PC-3 (cell line): ENCODE measurements around the gene DAB1. TPM values are rescaled to one million over a fixed set of nuclear protein-coding genes. Genes with fewer than 3 reads are reported as not detected.

ENCODE experiments used
- ATAC-seq: fragments of 200-7000 bp; cut with Tn5 transposase; 2 replicates; pipeline ENCODE4 v1.9.1; 2020; ENCODE audit warnings: mild to moderate bottlenecking, moderate library complexity
- BruUV-seq: library from RNA; stranded (reverse); fragments of 400-500 nt; replicated peaks from 2 replicates; lab custom pipeline; 2021; lab: Mats Ljungman, UMichigan
- CTCF ChIA-PET: fragments of 300-600 bp; sonication (Branson Sonifier 250); formaldehyde crosslinking; loops from one replicate; lab custom pipeline; 2022; ENCODE audit warnings: antibody characterized with exemption; lab: Charles Lee
- POLR2A ChIA-PET: fragments of 300-600 bp; sonication (Branson Sonifier 250); formaldehyde crosslinking; loops from one replicate; lab custom pipeline; 2022; ENCODE audit warnings: antibody characterized with exemption; ENCODE audit not compliant: unreplicated experiment; lab: Charles Lee
- DNase-seq: peaks from one replicate; pipeline ENCODE4 v3.0.0-alpha.2; 2015
- H2AFZ ChIP-seq: fragments of 300-600 bp; sonication (generic); 2 replicates; pipeline ENCODE4 v1.6.0; 2016; ENCODE audit warnings: antibody characterized with exemption, low read length
- H3F3A ChIP-seq: fragments of 300-600 bp; sonication (generic); one replicate; pipeline ENCODE4 v1.6.0; 2017; ENCODE audit warnings: antibody characterized with exemption, low read length, control low read depth, mild to moderate bottlenecking; ENCODE audit not compliant: unreplicated experiment
- H3K27ac ChIP-seq: fragments of 300-600 bp; sonication (generic); 2 replicates; pipeline ENCODE4 v1.5.1; 2016; ENCODE audit warnings: mild to moderate bottlenecking, low read length
- H3K27me3 ChIP-seq: fragments of 300-600 bp; sonication (generic); 2 replicates; pipeline ENCODE4 v1.6.1; 2016; ENCODE audit warnings: low read length, mixed read lengths
- H3K36me3 ChIP-seq: fragments of 300-600 bp; sonication (generic); 2 replicates; pipeline ENCODE4 v1.6.1; 2016; ENCODE audit warnings: low read depth, mixed run types, low read length, mixed read lengths
- H3K4me1 ChIP-seq: fragments of 300-600 bp; sonication (generic); 2 replicates; pipeline ENCODE4 v1.5.1; 2016; ENCODE audit warnings: low read length; ENCODE audit not compliant: insufficient read depth
- H3K4me2 ChIP-seq: fragments of 300-600 bp; sonication (generic); 2 replicates; pipeline ENCODE4 v1.6.0; 2016; ENCODE audit warnings: low read length
- H3K4me3 ChIP-seq: fragments of 300-600 bp; sonication (generic); 2 replicates; pipeline ENCODE4 v1.5.1; 2016; ENCODE audit warnings: mild to moderate bottlenecking, low read length, mixed read lengths
- H3K79me2 ChIP-seq: fragments of 300-600 bp; sonication (generic); 2 replicates; pipeline ENCODE4 v1.6.1; 2017; ENCODE audit warnings: low read length, mixed read lengths
- H3K9ac ChIP-seq: fragments of 300-600 bp; sonication (generic); 2 replicates; pipeline ENCODE4 v1.6.0; 2016; ENCODE audit warnings: mild to moderate bottlenecking, low read length
- H3K9me2 ChIP-seq: fragments of 300-600 bp; sonication (generic); replicated peaks from 2 replicates; pipeline ENCODE4 v1.6.1; 2016; ENCODE audit warnings: mixed run types, low read length, mixed read lengths
- H3K9me3 ChIP-seq: fragments of 300-600 bp; sonication (generic); 2 replicates; pipeline ENCODE4 v1.6.1; 2016; ENCODE audit warnings: low read length, mixed read lengths
- H4K20me1 ChIP-seq: fragments of 300-600 bp; sonication (generic); 2 replicates; pipeline ENCODE4 v1.6.1; 2016; ENCODE audit warnings: low read length, mixed read lengths
- EZH2 ChIP-seq: fragments of 300-600 bp; sonication (generic); IDR thresholded peaks from one replicate; pipeline ENCODE4 v1.6.1; 2017; ENCODE audit warnings: antibody characterized with exemption, mild to moderate bottlenecking, low read length; ENCODE audit not compliant: unreplicated experiment
- EZH2phosphoT487 ChIP-seq: fragments of 300-600 bp; sonication (generic); IDR thresholded peaks from 2 replicates; pipeline ENCODE4 v1.6.1; 2018; ENCODE audit warnings: mild to moderate bottlenecking, antibody characterized with exemption, low read length, borderline replicate concordance
- intact Hi-C: fragments of 100-400 bp; cut with micrococcal nuclease; formaldehyde crosslinking; loops from 2 replicates; pipeline ENCODE4 v1.9.0; 2023
- total RNA-seq: library from RNA; depleted of rRNA; stranded (reverse); fragments of >200 nt; gene quantifications from 2 replicates; pipeline ENCODE4 v1.2.3, GENCODE V29; 2014
- TF ChIP-seq, protein P1 (sequence below): fragments of 300-600 bp; sonication (generic); conservative IDR thresholded peaks from 2 replicates; pipeline ENCODE4 v1.5.1; 2017; ENCODE audit warnings: antibody characterized with exemption, low read depth, mild to moderate bottlenecking, low read length

The DAB1 gene
- total RNA-seq, 1 experiment from 2014 or later, result not detected

DNA sequence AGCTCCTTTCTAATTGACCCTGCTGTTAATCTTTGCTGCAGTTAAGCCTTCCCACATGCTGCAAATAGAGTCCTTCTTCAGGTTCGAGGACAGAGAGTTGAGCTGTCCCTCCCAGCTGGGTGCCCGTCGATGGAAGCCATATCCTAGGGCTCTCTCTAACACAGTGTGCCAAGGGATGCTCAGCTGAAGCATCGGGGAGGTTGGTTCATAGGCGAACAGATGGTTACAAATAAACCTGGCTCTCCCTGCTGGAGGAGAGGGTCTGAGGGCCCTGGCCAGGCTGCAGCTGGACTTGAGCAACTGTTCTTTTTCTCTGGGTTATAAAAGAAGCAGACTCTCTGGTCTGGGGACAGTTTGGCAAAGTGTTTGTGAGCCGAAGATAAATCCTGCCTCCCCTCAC, 337.7 kb downstream of the DAB1 start:
- H3K4me3 ChIP-seq, result no peak overlapping the region
- intact Hi-C loops, result no loop called here

DNA sequence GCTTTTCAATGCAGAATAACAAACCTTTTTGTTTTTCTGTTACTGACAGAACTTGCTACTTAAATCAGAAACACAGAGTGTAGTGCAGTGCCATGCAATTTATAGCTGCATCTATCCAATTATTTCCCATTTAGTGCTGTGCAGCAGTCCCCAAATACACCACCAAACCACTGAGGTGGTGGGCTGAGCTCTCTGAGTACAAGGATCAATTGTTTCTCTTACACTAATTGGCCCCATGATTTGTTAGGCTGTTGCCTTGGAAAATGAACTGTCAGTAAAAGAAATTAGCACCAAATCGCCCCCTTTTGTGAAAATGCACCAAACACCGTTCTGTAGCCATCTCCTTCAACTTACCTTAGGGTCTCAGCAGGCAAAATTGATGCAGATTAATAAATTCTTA, 339.2 kb downstream of the DAB1 start:
- Histone ChIP-seq H3K4me2 (no peak overlapping the region), H3K9me3 (no peaks in the 10 kb centered on the region), H3K27ac (no peak overlapping the region), H3K79me2 (no peaks in the 10 kb centered on the region), H3K4me1 (no peaks in the 10 kb centered on the region), H3F3A (no peaks in the 10 kb centered on the region), H3K9me2 (no peaks in the 10 kb centered on the region), H4K20me1 (no peaks in the 10 kb centered on the region), H2AFZ (no peak overlapping the region), H3K9ac (no peak overlapping the region), H3K27me3 (no peaks in the 10 kb centered on the region), H3K36me3 (no peaks in the 10 kb centered on the region), H3K4me3 (no peak overlapping the region)
- ChIA-PET CTCF (no interaction called here), POLR2A (no interaction called here)
- BruUV-seq, result no TSS peak
- ATAC-seq, result no peak
- DNase-seq, result no peak
- TF ChIP-seq EZH2, result no peak
- TF ChIP-seq, protein P1, sequence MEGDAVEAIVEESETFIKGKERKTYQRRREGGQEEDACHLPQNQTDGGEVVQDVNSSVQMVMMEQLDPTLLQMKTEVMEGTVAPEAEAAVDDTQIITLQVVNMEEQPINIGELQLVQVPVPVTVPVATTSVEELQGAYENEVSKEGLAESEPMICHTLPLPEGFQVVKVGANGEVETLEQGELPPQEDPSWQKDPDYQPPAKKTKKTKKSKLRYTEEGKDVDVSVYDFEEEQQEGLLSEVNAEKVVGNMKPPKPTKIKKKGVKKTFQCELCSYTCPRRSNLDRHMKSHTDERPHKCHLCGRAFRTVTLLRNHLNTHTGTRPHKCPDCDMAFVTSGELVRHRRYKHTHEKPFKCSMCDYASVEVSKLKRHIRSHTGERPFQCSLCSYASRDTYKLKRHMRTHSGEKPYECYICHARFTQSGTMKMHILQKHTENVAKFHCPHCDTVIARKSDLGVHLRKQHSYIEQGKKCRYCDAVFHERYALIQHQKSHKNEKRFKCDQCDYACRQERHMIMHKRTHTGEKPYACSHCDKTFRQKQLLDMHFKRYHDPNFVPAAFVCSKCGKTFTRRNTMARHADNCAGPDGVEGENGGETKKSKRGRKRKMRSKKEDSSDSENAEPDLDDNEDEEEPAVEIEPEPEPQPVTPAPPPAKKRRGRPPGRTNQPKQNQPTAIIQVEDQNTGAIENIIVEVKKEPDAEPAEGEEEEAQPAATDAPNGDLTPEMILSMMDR, result no peak
- no peak for TF ChIP-seq EZH2phosphoT487
- intact Hi-C loops, result no loop called here

More for the DNA sequence above, 337.7 kb downstream of the DAB1 start:
- H4K20me1 ChIP-seq, result no peaks in the 10 kb centered on the region
- ATAC-seq (no peak), DNase-seq (no peak)
- ChIA-PET CTCF (no interaction called here), POLR2A (no interaction called here)
- no peak overlapping the region for H2AFZ ChIP-seq
- H3K4me2 ChIP-seq, result no peak overlapping the region
- BruUV-seq, result no TSS peak
- no peak for TF ChIP-seq EZH2
- no peak for TF ChIP-seq EZH2phosphoT487
- TF ChIP-seq, protein P1, result no peak
- H3K4me1 ChIP-seq, result no peaks in the 10 kb centered on the region
- no peaks in the 10 kb centered on the region for H3K9me3 ChIP-seq
- H3K79me2 ChIP-seq, result no peaks in the 10 kb centered on the region
- H3K9me2 ChIP-seq, result no peaks in the 10 kb centered on the region
- H3K27ac ChIP-seq, result no peak overlapping the region
- H3K9ac ChIP-seq, result no peak overlapping the region
- H3F3A ChIP-seq, result no peaks in the 10 kb centered on the region
- H3K36me3 ChIP-seq, result no peaks in the 10 kb centered on the region
- H3K27me3 ChIP-seq, result no peaks in the 10 kb centered on the region

DNA sequence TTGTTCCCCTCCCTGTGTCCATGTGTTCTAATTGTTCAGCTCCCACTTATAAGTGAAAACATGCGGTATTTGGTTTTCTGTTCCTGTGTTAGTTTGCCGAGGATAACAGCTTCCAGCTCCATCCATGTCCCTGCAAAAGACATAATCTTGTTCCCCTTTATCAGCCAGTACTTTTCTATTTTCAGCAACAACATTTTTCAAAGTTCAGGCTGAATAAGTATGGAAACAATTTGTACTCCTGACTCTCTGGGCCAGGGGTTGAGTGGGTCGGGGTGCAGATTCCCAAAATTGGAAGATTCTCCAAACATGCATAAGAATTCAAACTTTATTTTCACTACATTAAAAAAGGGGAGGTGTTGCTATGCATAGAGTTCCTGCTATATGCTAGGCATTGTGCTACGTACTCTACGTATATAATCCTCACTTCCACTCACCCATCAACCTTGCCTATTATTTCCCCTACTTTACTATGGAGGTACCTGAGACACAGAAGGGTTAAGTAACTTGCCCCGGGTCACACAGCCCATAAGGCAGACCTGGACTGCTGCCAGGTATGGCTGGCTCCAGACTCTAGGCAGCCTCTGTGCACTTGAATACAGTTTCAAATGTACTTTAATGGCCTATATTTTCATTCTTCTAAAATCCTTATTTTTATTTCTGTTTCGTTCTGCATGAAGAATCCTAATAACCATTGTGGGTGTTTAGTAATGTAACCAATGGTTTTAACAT, 341.0 kb downstream of the DAB1 start:
- Histone ChIP-seq H2AFZ (no peak overlapping the region), H3K9me2 (no peaks in the 10 kb centered on the region), H3K4me2 (no peak overlapping the region), H3K9me3 (no peaks in the 10 kb centered on the region), H3K36me3 (no peaks in the 10 kb centered on the region), H3K9ac (no peak overlapping the region), H3K79me2 (no peaks in the 10 kb centered on the region), H3K27me3 (no peaks in the 10 kb centered on the region), H3K27ac (no peak overlapping the region), H4K20me1 (no peaks in the 10 kb centered on the region), H3K4me3 (no peak overlapping the region), H3F3A (no peaks in the 10 kb centered on the region), H3K4me1 (no peaks in the 10 kb centered on the region)
- ChIA-PET CTCF (no interaction called here), POLR2A (no interaction called here)
- TF ChIP-seq, protein P1, result no peak
- TF ChIP-seq EZH2phosphoT487, result no peak
- TF ChIP-seq EZH2, result no peak
- intact Hi-C loops, result no loop called here
- BruUV-seq, result no TSS peak
- no peak for ATAC-seq
- no peak for DNase-seq
